ENCODE measurements around the gene OTUD5. TPM values are rescaled to one million over a fixed set of nuclear protein-coding genes. Genes with fewer than 3 reads are reported as not detected.

Gene OTUD5
- total RNA-seq, 1 experiment from 2014 or later = 67.8 TPM

- DNase-seq = no peak
- peaks cover 45% of the 10 kb centered on the region for H3K36me3 Mint-ChIP-seq (ENCODE audit: insufficient read depth, unreplicated experiment)
- intact Hi-C loops (cut with micrococcal nuclease; ENCODE audit: unreplicated experiment) = loop anchor here (5.0 kb wide), 1 partner anchor 42 kb away; the partner anchor contains the start of gene TFE3
- TF ChIP-seq CTCF (IDR thresholded peaks at IDR 0.05; ENCODE audit: unreplicated experiment) = no peak
- H3K9me3 Mint-ChIP-seq (ENCODE audit: low read depth, unreplicated experiment) = no peaks in the 10 kb centered on the region
- peak overlapping the region; percentile 99 for H3K4me3 Mint-ChIP-seq (ENCODE audit: low read depth, unreplicated experiment)
- H3K4me1 Mint-ChIP-seq (ENCODE audit: low read depth, unreplicated experiment) = peaks cover 26% of the 10 kb centered on the region
- no TSS peak for BruUV-seq (replicated peaks)
- CTCF ChIA-PET = interaction anchor here (0.8 kb wide), 1 partner anchor 18 kb away, joined by 5 read pairs; no protein-coding TSS in a partner anchor
- no peak overlapping the region for H3K27ac Mint-ChIP-seq (ENCODE audit: unreplicated experiment)
- H3K27me3 Mint-ChIP-seq (ENCODE audit: unreplicated experiment) = no peaks in the 10 kb centered on the region
These were observed 43.2 kb upstream of the OTUD5 start for GRCh38 chrX:49000636-49001035.

- H3K9me3 Mint-ChIP-seq (ENCODE audit: low read depth, unreplicated experiment) = no peaks in the 10 kb centered on the region
- no peak overlapping the region for H3K4me3 Mint-ChIP-seq (ENCODE audit: low read depth, unreplicated experiment)
- H3K36me3 Mint-ChIP-seq (ENCODE audit: insufficient read depth, unreplicated experiment) = peaks cover 45% of the 10 kb centered on the region
- no peak overlapping the region for H3K27ac Mint-ChIP-seq (ENCODE audit: unreplicated experiment)
- DNase-seq = no peak
- H3K27me3 Mint-ChIP-seq (ENCODE audit: unreplicated experiment) = no peaks in the 10 kb centered on the region
- intact Hi-C loops (cut with micrococcal nuclease; ENCODE audit: unreplicated experiment) = no loop called here
- TF ChIP-seq CTCF (IDR thresholded peaks at IDR 0.05; ENCODE audit: unreplicated experiment) = no peak
- peaks cover 26% of the 10 kb centered on the region for H3K4me1 Mint-ChIP-seq (ENCODE audit: low read depth, unreplicated experiment)
- no TSS peak for BruUV-seq (replicated peaks)
- CTCF ChIA-PET = no interaction called here
These were observed 41.6 kb upstream of the OTUD5 start for GRCh38 chrX:48999030-48999429.

GRCh38 chrX:48998391-48998790, 41.0 kb upstream of the OTUD5 start:
- Mint-ChIP-seq H3K4me1 (ENCODE audit: low read depth, unreplicated experiment) (peaks cover 26% of the 10 kb centered on the region), H3K36me3 (ENCODE audit: insufficient read depth, unreplicated experiment) (peaks cover 43% of the 10 kb centered on the region), H3K9me3 (ENCODE audit: low read depth, unreplicated experiment) (no peaks in the 10 kb centered on the region), H3K27ac (ENCODE audit: unreplicated experiment) (no peak overlapping the region), H3K27me3 (ENCODE audit: unreplicated experiment) (no peaks in the 10 kb centered on the region), H3K4me3 (ENCODE audit: low read depth, unreplicated experiment) (no peak overlapping the region)
- TSS peak; percentile 7 for BruUV-seq (replicated peaks)
- intact Hi-C loops (cut with micrococcal nuclease; ENCODE audit: unreplicated experiment) = no loop called here
- TF ChIP-seq CTCF (IDR thresholded peaks at IDR 0.05; ENCODE audit: unreplicated experiment) = no peak
- no peak for DNase-seq
- CTCF ChIA-PET = no interaction called here

GRCh38 chrX:48997865-48998264, 40.5 kb upstream of the OTUD5 start:
- Mint-ChIP-seq H3K4me1 (ENCODE audit: low read depth, unreplicated experiment) (peaks cover 26% of the 10 kb centered on the region), H3K27me3 (ENCODE audit: unreplicated experiment) (no peaks in the 10 kb centered on the region), H3K4me3 (ENCODE audit: low read depth, unreplicated experiment) (no peak overlapping the region), H3K27ac (ENCODE audit: unreplicated experiment) (no peak overlapping the region), H3K36me3 (ENCODE audit: insufficient read depth, unreplicated experiment) (peaks cover 47% of the 10 kb centered on the region), H3K9me3 (ENCODE audit: low read depth, unreplicated experiment) (no peaks in the 10 kb centered on the region)
- TF ChIP-seq CTCF (IDR thresholded peaks at IDR 0.05; ENCODE audit: unreplicated experiment) = no peak
- intact Hi-C loops (cut with micrococcal nuclease; ENCODE audit: unreplicated experiment) = no loop called here
- CTCF ChIA-PET = no interaction called here
- no TSS peak for BruUV-seq (replicated peaks)
- DNase-seq = no peak
